Measurements from ENCODE around the gene YPEL1. TPM values are rescaled to one million over a fixed set of nuclear protein-coding genes. Genes with fewer than 3 reads are reported as not detected.

YPEL1 gene
- total RNA-seq, 2 experiments from 2014 or later = 18.2 to 18.8 TPM

- H3K36me3 ChIP-seq (ENCODE audit: insufficient read depth, low read length) = no peaks in the 10 kb centered on the region
- TF ChIP-seq, protein P1, sequence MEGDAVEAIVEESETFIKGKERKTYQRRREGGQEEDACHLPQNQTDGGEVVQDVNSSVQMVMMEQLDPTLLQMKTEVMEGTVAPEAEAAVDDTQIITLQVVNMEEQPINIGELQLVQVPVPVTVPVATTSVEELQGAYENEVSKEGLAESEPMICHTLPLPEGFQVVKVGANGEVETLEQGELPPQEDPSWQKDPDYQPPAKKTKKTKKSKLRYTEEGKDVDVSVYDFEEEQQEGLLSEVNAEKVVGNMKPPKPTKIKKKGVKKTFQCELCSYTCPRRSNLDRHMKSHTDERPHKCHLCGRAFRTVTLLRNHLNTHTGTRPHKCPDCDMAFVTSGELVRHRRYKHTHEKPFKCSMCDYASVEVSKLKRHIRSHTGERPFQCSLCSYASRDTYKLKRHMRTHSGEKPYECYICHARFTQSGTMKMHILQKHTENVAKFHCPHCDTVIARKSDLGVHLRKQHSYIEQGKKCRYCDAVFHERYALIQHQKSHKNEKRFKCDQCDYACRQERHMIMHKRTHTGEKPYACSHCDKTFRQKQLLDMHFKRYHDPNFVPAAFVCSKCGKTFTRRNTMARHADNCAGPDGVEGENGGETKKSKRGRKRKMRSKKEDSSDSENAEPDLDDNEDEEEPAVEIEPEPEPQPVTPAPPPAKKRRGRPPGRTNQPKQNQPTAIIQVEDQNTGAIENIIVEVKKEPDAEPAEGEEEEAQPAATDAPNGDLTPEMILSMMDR (conservative IDR thresholded peaks at IDR 0.05; ENCODE audit: low read length) = no peak
- TF ChIP-seq EZH2phosphoT487 (IDR thresholded peaks at IDR 0.05; ENCODE audit: borderline replicate concordance, low read depth, low read length) = no peak
- H3K27ac ChIP-seq (ENCODE audit: low read depth, low read length, poor library complexity, severe bottlenecking) = no peak overlapping the region
- H2AFZ ChIP-seq (ENCODE audit: low read length) = no peak overlapping the region
- no peak overlapping the region for H3K4me2 ChIP-seq (ENCODE audit: low read length)
- no peaks in the 10 kb centered on the region for H3K9me3 ChIP-seq (ENCODE audit: low read length)
- ChIA-PET CTCF (ENCODE audit: unreplicated experiment) (no interaction called here), POLR2A (no interaction called here)
- H3K4me3 ChIP-seq (ENCODE audit: low read depth, low read length, poor library complexity, severe bottlenecking) = no peak overlapping the region
- no peaks in the 10 kb centered on the region for H3K9me2 ChIP-seq (ENCODE audit: insufficient read depth, low read length)
- BruUV-seq (replicated peaks) = no TSS peak
- intact Hi-C loops (cut with micrococcal nuclease; ENCODE audit: unreplicated experiment) = no loop called here
- H4K20me1 ChIP-seq (ENCODE audit: insufficient read depth, low read length) = no peaks in the 10 kb centered on the region
- H3K79me2 ChIP-seq (ENCODE audit: insufficient read depth, low read depth, low read length) = no peaks in the 10 kb centered on the region
- H3K4me1 ChIP-seq (ENCODE audit: insufficient read depth, low read length, poor library complexity, severe bottlenecking) = no peaks in the 10 kb centered on the region
- DNase-seq (ENCODE audit: low spot score) = no peak
Observed at GRCh38 chr22:21741790-21742189, 6.2 kb upstream of the YPEL1 start.

GRCh38 chr22:21741059-21741458, 5.5 kb upstream of the YPEL1 start:
- ChIA-PET POLR2A (interaction anchor here (0.6 kb wide), 1 partner anchor 72 kb away, joined by 3 read pairs; no protein-coding TSS in a partner anchor), CTCF (ENCODE audit: unreplicated experiment) (no interaction called here)
- H3K9me2 ChIP-seq (ENCODE audit: insufficient read depth, low read length) = no peaks in the 10 kb centered on the region
- no peak overlapping the region for H3K4me2 ChIP-seq (ENCODE audit: low read length)
- H3K4me1 ChIP-seq (ENCODE audit: insufficient read depth, low read length, poor library complexity, severe bottlenecking) = peaks cover 3% of the 10 kb centered on the region
- TF ChIP-seq, protein P1 (conservative IDR thresholded peaks at IDR 0.05; ENCODE audit: low read length) = no peak
- no peak for TF ChIP-seq EZH2phosphoT487 (IDR thresholded peaks at IDR 0.05; ENCODE audit: borderline replicate concordance, low read depth, low read length)
- intact Hi-C loops (cut with micrococcal nuclease; ENCODE audit: unreplicated experiment) = no loop called here
- H3K36me3 ChIP-seq (ENCODE audit: insufficient read depth, low read length) = no peaks in the 10 kb centered on the region
- no peak for DNase-seq (ENCODE audit: low spot score)
- H4K20me1 ChIP-seq (ENCODE audit: insufficient read depth, low read length) = no peaks in the 10 kb centered on the region
- H3K9me3 ChIP-seq (ENCODE audit: low read length) = no peaks in the 10 kb centered on the region
- no peaks in the 10 kb centered on the region for H3K79me2 ChIP-seq (ENCODE audit: insufficient read depth, low read depth, low read length)
- BruUV-seq (replicated peaks) = no TSS peak
- H3K4me3 ChIP-seq (ENCODE audit: low read depth, low read length, poor library complexity, severe bottlenecking) = no peak overlapping the region
- H3K27ac ChIP-seq (ENCODE audit: low read depth, low read length, poor library complexity, severe bottlenecking) = no peak overlapping the region
- no peak overlapping the region for H2AFZ ChIP-seq (ENCODE audit: low read length)

DNA sequence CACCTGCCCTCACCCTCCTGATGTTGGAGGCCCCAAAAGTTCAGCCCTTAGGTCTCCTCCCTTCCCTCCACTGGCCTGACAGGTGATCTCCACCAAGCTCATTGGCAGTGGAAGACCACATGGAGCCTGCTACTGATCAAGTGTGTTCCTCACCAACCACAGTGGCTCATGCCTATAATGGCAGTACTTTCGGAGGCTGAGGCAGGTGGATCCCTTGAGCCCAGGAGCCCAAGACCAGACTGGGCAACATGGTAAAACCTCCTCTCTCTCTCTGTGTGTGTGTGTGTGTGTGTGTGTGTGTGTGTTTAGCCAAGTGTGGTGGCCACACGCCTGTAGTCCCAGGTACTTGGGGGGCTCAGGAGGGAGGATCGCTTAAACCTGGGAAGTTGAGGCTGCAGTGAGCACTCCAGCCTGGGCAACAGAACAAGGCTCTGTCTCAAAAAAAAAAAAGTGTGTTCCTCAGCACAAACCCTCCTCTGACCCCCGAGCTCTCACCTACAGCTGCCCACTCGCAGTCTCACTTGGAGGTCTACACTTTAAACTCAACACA, 4.3 kb upstream of the YPEL1 start:
- CTCF ChIA-PET (ENCODE audit: unreplicated experiment) = no interaction called here
- no TSS peak for BruUV-seq (replicated peaks)

More for the DNA sequence above, 4.3 kb upstream of the YPEL1 start:
- Histone ChIP-seq H3K9me3 (ENCODE audit: low read length) (no peaks in the 10 kb centered on the region), H2AFZ (ENCODE audit: low read length) (no peak overlapping the region), H3K4me2 (ENCODE audit: low read length) (no peak overlapping the region), H3K9me2 (ENCODE audit: insufficient read depth, low read length) (no peaks in the 10 kb centered on the region), H3K27ac (ENCODE audit: low read depth, low read length, poor library complexity, severe bottlenecking) (no peak overlapping the region), H3K4me3 (ENCODE audit: low read depth, low read length, poor library complexity, severe bottlenecking) (no peak overlapping the region), H3K4me1 (ENCODE audit: insufficient read depth, low read length, poor library complexity, severe bottlenecking) (peaks cover 4% of the 10 kb centered on the region), H4K20me1 (ENCODE audit: insufficient read depth, low read length) (no peaks in the 10 kb centered on the region), H3K79me2 (ENCODE audit: insufficient read depth, low read depth, low read length) (no peaks in the 10 kb centered on the region), H3K36me3 (ENCODE audit: insufficient read depth, low read length) (no peaks in the 10 kb centered on the region)
- no peak for DNase-seq (ENCODE audit: low spot score)
- POLR2A ChIA-PET = no interaction called here
- intact Hi-C loops (cut with micrococcal nuclease; ENCODE audit: unreplicated experiment) = loop anchor here (5.0 to 10.0 kb wide), 2 partner anchors 197 to 765 kb away; partner anchors contain the start of gene ZNF280B
- no peak for TF ChIP-seq EZH2phosphoT487 (IDR thresholded peaks at IDR 0.05; ENCODE audit: borderline replicate concordance, low read depth, low read length)
- TF ChIP-seq, protein P1 (conservative IDR thresholded peaks at IDR 0.05; ENCODE audit: low read length) = no peak
